Sigmoid colon (tissue), 7 donors: ENCODE measurements around the gene PIGW. TPM values are rescaled to one million over a fixed set of nuclear protein-coding genes. Genes with fewer than 3 reads are reported as not detected.
A peak's percentile ranks its signal among the peaks of the same experiment; 100 is the strongest.

ENCODE experiments used
- DNase-seq: peaks from one replicate; pipeline ENCODE4 v3.0.0-alpha.2; 2019
- H3K27ac ChIP-seq, 4 donors: fragments of 200-600 bp; sonication (generic); one replicate each; pipeline ENCODE4 v1.5.1; 2016 to 2019; ENCODE audit warnings: mild to moderate bottlenecking in 1 of 4
- H3K27me3 ChIP-seq, 3 donors: fragments of 200-600 bp; sonication (generic); one replicate each; pipeline ENCODE4 v1.5.1; 2019; ENCODE audit warnings: mild to moderate bottlenecking in 1 of 3
- H3K36me3 ChIP-seq, 4 donors: fragments of 200-600 bp; sonication (generic); one replicate each; pipeline ENCODE4 v1.5.1; 2016 to 2019
- H3K4me1 ChIP-seq, 4 donors: fragments of 200-600 bp; sonication (generic); one replicate each; pipeline ENCODE4 v1.5.1; 2017 to 2019
- H3K4me3 ChIP-seq, 4 donors: fragments of 200-600 bp; sonication (generic); one replicate each; pipeline ENCODE4 v1.5.1; 2017 to 2019; ENCODE audit warnings: mild to moderate bottlenecking in 2 of 4, moderate library complexity in 1 of 4
- H3K9me3 ChIP-seq, 4 donors: fragments of 200-600 bp in 3 of 4; sonication (generic) in 3 of 4; one replicate each; pipeline versions ENCODE4 v1.5.1 to v1.6.1; 2013 to 2019
- EP300 ChIP-seq, 4 donors: sonication (generic); formaldehyde crosslinking; IDR thresholded peaks; one replicate each; pipeline ENCODE4 v1.6.1; 2017; ENCODE audit warnings: antibody characterized with exemption in 4 of 4
- POLR2A ChIP-seq, 2 donors: fragments of 450-650 bp; IDR thresholded peaks; one replicate each; pipeline ENCODE4 v1.6.1; 2016; ENCODE audit warnings: antibody characterized with exemption in 2 of 2, mild to moderate bottlenecking in 2 of 2, moderate library complexity in 2 of 2
- POLR2AphosphoS5 ChIP-seq, 4 donors: sonication (generic); formaldehyde crosslinking; IDR thresholded peaks; one replicate each; pipeline ENCODE4 v1.6.1; 2017; ENCODE audit warnings: antibody characterized with exemption in 4 of 4
- WGBS, 2 donors: extraction: QIAGEN DNeasy Blood & Tissue Kit; methylation state at CpG; one replicate each; pipeline ENCODE4 v1.1.7; 2013; 5-methylcytosine and 5-hydroxymethylcytosine counted together
- intact Hi-C: fragments of 100-400 bp; cut with DNase I; formaldehyde crosslinking; loops from one replicate; pipeline ENCODE4 v1.15.1; 2023
- polyA plus RNA-seq, 3 donors: library from polyadenylated mRNA; stranded (reverse); fragments of 200-250 nt; gene quantifications; one replicate each; pipeline ENCODE4 v1.2.3, GENCODE V29; 2013
- total RNA-seq, 4 donors: library from RNA; depleted of rRNA; stranded (reverse); fragments of >200 nt; gene quantifications; one replicate each; pipeline ENCODE4 v1.1.0, GENCODE V29; 2016
- TF ChIP-seq, protein P1 (sequence below), 4 experiments: fragments of 450-650 bp in 3 of 4; fragments of 200-600 bp in 1 of 4; IDR thresholded peaks; one replicate each; pipeline ENCODE4 v1.5.1; 2016 to 2019; ENCODE audit warnings: antibody characterized with exemption in 4 of 4, mild to moderate bottlenecking in 3 of 4, moderate library complexity in 2 of 4
- donor health status: healthy with polysubstance abuse.
- donor health status: Bipolar disorder and iron deficiency.
- donor health status: healthy.

The PIGW gene
- total and polyA plus RNA-seq, 7 donors = 1.7 to 8.6 (median 3.7) TPM

DNA sequence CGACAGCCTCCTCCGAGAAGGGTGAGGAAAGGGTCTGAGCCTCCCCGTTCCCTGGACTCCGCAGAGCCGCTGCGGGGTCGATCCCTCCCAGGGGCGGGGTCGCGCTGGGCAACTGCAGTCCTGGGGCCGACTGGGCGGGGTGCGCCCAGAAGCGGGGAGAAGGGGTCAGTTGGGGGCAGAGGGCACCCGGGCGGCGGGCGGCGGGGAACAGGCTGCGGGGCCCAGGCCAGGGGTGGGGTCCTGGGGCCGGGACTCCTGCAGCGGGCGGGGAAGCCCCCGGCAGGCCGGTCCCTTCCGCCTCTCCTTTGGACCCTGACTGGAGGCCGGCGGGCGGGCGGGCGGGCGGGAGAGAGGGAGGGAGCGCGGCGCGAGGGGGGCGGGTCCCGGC lies 10.3 kb downstream of the PIGW start:
- H3K36me3 ChIP-seq = no peaks in the 10 kb centered on the region
- TF ChIP-seq POLR2A (IDR thresholded peaks at IDR 0.05) = no peak
- TF ChIP-seq, protein P1, sequence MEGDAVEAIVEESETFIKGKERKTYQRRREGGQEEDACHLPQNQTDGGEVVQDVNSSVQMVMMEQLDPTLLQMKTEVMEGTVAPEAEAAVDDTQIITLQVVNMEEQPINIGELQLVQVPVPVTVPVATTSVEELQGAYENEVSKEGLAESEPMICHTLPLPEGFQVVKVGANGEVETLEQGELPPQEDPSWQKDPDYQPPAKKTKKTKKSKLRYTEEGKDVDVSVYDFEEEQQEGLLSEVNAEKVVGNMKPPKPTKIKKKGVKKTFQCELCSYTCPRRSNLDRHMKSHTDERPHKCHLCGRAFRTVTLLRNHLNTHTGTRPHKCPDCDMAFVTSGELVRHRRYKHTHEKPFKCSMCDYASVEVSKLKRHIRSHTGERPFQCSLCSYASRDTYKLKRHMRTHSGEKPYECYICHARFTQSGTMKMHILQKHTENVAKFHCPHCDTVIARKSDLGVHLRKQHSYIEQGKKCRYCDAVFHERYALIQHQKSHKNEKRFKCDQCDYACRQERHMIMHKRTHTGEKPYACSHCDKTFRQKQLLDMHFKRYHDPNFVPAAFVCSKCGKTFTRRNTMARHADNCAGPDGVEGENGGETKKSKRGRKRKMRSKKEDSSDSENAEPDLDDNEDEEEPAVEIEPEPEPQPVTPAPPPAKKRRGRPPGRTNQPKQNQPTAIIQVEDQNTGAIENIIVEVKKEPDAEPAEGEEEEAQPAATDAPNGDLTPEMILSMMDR (IDR thresholded peaks at IDR 0.05) = no peak
- no peak for TF ChIP-seq EP300 (IDR thresholded peaks at IDR 0.05)
- no peak for TF ChIP-seq POLR2AphosphoS5 (IDR thresholded peaks at IDR 0.05)
- intact Hi-C loops = loop anchor here (2.0 to 10.0 kb wide), 2 partner anchors 56 to 1300 kb away; partner anchors contain the start of genes MRM1 and SLFN5
- H3K27ac ChIP-seq = peak overlapping the region; percentile 95 to 100 (median 98)
- no peaks in the 10 kb centered on the region for H3K9me3 ChIP-seq
- no peaks in the 10 kb centered on the region for H3K27me3 ChIP-seq
- 0 to 1% methylated on average over 38 of the region's 38 CpGs for WGBS, 2 donors
- no peak for DNase-seq
- H3K4me1 ChIP-seq = peaks cover 0 to 53% (median 50%) of the 10 kb centered on the region in 4 donors
- peak overlapping the region; percentile 68 to 96 (median 92) for H3K4me3 ChIP-seq

DNA sequence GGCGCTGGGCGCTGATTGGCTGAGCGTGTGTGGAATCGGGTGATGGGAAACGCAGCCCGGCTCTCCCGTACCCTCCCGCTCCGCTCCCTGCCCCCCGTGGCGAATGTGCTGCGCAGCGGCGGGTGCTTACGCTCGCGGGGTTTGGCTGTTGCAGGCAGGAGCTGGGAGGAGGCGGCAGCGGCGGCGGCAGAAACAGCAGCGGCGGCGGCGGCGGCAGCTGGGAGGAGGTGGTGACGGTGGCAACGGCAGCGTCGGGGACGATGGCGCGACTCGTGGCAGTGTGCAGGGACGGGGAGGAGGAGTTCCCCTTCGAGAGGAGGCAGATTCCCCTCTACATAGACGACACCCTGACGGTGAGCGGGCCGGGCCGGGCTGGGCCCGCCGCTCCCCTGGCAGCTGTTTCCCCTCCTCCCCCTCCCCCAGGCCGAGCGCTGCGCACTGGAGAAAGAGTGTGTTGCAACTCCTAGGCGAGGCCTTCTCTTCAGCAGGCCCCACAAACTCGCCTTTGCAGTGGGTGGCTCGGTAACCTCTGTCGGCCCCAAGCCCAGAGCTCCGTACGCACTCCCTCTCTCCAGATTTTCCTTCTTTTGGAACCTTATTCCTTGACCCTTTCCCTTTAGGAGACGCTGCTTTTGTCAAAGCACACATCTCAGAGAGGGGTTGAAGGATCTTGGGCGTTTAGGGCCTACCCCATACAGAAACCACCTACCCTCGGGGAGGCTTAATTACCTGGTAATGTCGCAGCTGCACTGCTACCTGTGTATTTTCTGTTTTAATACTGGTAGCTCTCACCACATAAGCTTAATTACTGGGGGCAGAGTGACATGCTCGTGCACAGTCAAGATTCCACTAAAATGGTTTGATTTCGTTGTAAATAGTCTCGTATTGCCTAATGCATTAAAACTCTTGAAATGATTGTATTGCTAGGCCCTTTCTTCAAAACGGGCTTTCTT lies 11.0 kb downstream of the PIGW start:
- intact Hi-C loops = loop anchor here (2.0 to 10.0 kb wide), 2 partner anchors 55 to 1301 kb away; partner anchors contain the start of genes MRM1 and SLFN5
- 1% methylated on average over 60 of the region's 60 CpGs for WGBS, 2 donors
- Histone ChIP-seq H3K4me3 (peak overlapping the region; percentile 68 to 96 (median 92)), H3K36me3 (no peaks in the 10 kb centered on the region), H3K27me3 (no peaks in the 10 kb centered on the region), H3K4me1 (peaks cover 0 to 60% (median 54%) of the 10 kb centered on the region in 4 donors), H3K9me3 (no peaks in the 10 kb centered on the region), H3K27ac (peak overlapping the region; percentile 95 to 100 (median 98))
- DNase-seq = peak; percentile 99
- TF ChIP-seq EP300 (IDR thresholded peaks at IDR 0.05) = no peak
- TF ChIP-seq, protein P1 (IDR thresholded peaks at IDR 0.05) = no peak
- peak; percentile 81 to 95 (median 92) for TF ChIP-seq POLR2AphosphoS5 (IDR thresholded peaks at IDR 0.05)
- peak; percentile 73 to 79 for TF ChIP-seq POLR2A (IDR thresholded peaks at IDR 0.05)

DNA sequence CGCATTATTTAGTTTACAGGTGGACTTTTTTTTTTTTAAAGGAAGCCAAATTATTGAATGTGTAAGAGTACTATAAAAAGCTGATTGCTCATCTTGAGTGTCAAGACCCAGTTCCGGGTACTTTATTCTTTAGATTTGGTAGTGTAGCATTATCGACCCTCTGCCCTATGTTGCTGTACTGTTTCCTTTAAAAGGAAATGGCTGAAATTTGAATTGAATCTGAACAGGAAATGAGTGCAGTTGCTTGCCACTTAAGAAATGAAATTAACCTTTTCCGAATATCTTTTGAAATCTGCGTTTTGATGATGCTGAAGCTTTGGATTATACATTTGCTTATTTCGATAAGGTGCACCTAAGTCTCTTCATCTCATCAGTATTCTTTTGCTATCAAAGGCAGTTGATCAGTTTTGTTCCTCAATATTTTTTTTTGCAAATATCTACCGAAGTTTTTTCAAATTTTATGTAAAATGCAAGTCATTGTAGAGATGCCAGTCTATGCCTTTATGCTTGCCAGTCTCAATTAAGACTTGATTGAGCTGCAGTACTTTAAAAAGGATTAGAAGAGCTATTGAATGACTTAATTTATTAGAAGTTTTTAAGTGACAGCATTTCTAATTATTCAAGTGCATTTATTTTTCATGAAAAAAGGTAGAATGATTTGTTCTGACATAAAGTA lies 11.8 kb downstream of the PIGW start:
- peak overlapping the region; percentile 68 to 96 (median 92) for H3K4me3 ChIP-seq
- intact Hi-C loops = loop anchor here (10.0 kb wide), 1 partner anchor 1302 kb away; the partner anchor contains the start of gene SLFN5
- no peaks in the 10 kb centered on the region for H3K9me3 ChIP-seq
- DNase-seq = no peak
- H3K36me3 ChIP-seq = no peaks in the 10 kb centered on the region
- no peaks in the 10 kb centered on the region for H3K27me3 ChIP-seq
- TF ChIP-seq, protein P1 (IDR thresholded peaks at IDR 0.05) = no peak
- TF ChIP-seq EP300 (IDR thresholded peaks at IDR 0.05) (no peak), POLR2A (IDR thresholded peaks at IDR 0.05) (no peak), POLR2AphosphoS5 (IDR thresholded peaks at IDR 0.05) (no peak)
- WGBS, 2 donors = 3 to 8% methylated on average over 7 of the region's 7 CpGs
- H3K27ac ChIP-seq = peak overlapping the region; percentile 95 to 100 (median 98)
- peaks cover 0 to 65% (median 54%) of the 10 kb centered on the region in 4 donors for H3K4me1 ChIP-seq

DNA sequence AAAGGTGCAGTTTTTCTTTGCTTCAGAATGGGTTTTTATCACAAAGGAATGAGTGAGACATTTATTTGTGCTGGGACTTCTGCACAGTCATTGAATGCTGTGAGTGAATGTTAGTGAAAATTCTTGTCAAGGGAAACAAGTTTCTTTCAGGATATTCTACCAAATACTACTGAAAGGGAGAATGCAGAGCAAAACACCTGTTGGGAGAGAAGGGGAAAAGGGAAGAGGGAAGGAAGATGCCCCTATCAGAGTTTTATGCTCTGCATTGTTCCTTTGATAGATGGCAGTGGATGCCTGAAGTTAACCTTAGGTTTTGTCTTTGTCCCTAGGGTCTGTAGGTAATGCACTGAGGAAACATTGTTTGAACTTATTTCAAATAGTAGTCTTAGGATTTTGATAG lies 13.0 kb downstream of the PIGW start:
- intact Hi-C loops = loop anchor here (10.0 kb wide), 1 partner anchor 1303 kb away; the partner anchor contains the start of gene SLFN5

More for the DNA sequence above, 13.0 kb downstream of the PIGW start:
- Histone ChIP-seq H3K27ac (peak overlapping the region in 2 of 4 donors; percentile 13 to 49), H3K4me3 (peak overlapping the region in 1 of 4 donors; percentile 91), H3K9me3 (no peaks in the 10 kb centered on the region), H3K36me3 (no peaks in the 10 kb centered on the region), H3K4me1 (peaks cover 0 to 69% (median 59%) of the 10 kb centered on the region in 4 donors), H3K27me3 (no peaks in the 10 kb centered on the region)
- TF ChIP-seq EP300 (IDR thresholded peaks at IDR 0.05) (no peak), POLR2AphosphoS5 (IDR thresholded peaks at IDR 0.05) (no peak)
- DNase-seq = no peak
